GM19193 (cell line): ENCODE data around the gene PIP4K2A.

Experiments used
- POLR2A ChIP-seq: IDR thresholded peaks from 4 replicates; pipeline ENCODE4 v1.6.1; 2011; ENCODE audit not compliant: insufficient read depth, insufficient read length; ENCODE audit errors: extremely low read depth

PIP4K2A gene

DNA sequence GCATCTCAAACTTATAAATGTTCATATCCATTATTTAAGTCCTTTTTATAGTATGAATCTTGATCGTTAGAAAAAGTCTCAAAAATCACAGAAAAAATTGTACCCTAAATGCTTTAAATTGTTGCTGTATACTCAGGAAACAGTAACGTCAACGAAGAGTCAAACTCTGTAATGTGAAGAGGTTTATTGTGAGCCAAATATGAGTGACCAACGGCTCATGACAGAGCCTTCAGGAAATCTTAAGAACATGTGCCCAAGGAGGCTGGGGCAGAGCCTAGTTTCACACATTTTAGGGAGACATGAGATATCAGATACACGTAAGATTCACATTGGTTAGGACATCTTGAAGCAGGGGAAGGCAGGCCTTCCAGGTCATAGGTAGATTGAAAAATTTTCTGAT, 86.1 kb downstream of the PIP4K2A start:
- no peak for TF ChIP-seq POLR2A

DNA sequence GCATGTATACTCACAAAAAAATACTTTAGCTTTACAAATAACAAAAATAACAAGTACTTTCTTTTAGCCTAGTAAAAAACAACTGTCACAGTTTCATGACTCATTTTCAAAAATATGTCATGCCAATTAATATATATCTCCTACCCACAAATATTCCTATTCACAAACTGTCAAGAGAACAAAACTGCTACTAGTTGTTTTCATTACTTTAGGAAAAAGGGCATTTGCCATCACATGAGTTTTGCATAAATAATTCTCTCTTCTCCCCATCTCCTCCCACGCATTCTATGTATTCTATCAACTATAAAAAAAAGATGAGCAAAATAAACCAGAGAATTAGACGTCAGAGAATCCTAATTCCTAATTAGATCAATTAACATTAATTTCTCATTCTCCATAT, 87.6 kb downstream of the PIP4K2A start:
- TF ChIP-seq POLR2A, result no peak

DNA sequence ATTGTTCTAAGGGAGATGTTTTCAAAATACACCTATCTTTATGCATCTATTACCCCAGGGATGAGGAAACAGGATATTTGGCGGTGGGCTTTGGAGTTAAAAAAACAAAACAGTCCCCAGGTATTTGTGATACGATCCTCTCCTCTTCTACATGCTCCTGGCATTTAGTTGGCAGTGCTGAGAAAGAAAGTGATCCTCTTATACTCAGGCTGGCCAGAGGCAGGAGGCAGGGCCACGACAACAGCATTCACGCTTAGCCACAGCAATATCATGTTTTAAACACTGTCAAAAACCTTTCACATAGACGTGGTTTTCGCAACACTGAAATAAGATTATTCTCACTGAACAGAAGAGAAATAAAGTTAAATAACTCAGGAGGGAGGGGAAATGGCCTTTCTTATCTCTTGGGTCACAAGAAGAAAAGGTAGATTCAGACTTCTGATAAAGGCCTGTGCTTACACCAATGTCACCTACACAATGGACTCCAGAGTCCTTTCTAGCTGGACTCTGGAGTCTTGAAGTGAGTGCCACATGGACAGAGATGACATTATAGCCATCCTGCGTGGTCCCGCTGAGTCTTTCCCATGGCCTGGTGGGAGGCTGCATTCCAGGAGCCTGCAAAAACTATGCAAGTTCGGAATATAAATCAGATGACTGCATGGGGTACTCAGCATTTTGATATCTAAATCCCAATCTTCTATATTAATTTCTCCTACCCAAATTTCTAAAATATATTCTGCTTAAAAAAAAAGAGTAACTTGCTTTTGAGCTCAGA, 88.7 kb downstream of the PIP4K2A start:
- TF ChIP-seq POLR2A, result no peak

DNA sequence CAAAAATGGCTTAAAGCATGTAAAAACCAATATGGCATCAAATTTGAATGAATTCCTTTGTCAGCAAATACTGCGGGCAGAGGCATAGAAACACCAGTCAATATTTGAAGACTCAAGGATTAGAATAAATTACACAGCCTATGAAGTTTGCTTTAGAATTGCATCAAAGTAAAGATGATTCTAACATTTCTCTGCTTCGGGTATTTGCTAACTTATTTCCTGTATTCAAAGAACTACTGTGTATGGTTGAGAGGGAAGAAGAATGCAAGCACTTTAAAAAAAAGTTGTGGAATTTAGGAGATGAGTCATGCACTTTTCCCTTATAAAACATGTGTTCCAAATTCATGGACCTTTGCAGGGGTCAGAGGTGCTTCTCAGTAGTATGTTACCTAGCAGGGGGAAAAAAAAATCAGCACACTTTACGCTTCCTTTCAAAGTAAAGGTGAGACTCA, 90.1 kb downstream of the PIP4K2A start:
- TF ChIP-seq POLR2A, result no peak

DNA sequence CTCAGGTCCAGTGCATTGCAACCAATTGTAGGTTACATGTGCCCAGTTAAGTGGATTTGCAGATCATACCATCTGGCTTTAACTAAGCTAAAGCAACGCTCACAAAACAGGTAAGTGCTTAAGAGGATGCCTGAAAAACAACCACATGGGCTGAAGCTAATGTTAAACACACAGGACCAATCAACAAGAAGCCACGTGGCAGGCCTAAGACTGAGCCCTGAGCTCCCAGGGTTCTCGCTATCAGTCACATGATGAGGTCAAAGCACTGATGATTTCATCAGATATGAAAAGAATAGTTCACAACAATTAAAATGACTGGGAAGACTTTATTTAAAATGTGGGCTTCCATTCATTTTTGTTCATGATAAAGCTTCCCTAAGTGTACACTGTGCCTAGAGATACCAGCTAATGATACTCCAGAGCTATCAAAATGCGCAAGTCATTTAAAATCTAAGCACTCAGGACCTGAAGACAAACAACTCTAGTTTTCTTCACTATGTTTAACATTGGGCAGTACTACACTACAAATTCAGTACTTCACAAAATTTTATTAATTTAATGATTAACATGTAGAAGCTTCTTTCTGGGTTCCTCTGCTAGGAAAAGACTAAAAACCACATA, 90.6 kb downstream of the PIP4K2A start:
- no peak for TF ChIP-seq POLR2A

DNA sequence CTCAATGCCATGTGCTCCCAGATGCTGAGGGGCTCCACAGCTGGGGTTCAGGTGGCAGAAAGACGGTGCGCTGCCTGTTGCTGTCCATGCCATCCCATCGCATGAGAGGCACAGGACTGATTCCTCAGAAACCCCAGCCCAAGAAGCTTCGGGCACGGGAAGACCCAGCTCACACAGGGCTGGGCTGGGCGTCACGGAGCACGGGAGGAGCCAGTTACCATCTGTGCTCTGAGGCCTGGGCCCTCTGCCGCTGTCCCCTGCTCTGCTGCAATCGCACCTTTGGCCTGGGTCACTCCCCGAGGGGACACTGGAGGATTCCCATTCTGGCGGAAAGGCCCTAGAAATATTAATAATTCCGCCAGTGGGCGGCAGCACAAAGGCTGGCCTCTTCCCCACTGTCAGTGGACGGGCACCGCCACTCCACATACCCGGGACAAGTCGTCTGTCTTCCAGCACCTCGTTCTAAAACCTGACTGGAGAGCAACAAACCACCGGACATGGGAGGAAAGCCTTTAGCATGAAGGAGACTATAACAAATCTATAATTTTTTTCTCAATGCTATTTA, 92.1 kb downstream of the PIP4K2A start:
- TF ChIP-seq POLR2A, result no peak

DNA sequence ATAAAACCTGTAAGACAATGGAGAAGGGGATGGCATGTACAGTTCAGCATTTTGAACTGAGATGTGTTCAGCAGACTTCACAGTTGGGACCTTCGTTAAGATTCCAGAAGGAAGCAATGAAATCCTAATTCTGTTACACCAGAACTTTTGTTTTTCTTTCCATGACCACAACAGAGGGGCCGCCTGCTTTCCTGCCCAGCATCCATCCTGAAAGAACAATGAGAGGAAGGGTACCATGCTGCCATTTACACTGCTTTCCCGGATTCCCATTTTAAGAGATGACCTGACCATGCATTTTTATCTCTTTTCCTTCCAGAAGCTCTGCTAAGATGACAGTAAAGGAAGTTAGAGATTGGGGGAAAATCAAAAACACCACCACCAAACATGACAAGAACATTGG, 92.7 kb downstream of the PIP4K2A start:
- no peak for TF ChIP-seq POLR2A

DNA sequence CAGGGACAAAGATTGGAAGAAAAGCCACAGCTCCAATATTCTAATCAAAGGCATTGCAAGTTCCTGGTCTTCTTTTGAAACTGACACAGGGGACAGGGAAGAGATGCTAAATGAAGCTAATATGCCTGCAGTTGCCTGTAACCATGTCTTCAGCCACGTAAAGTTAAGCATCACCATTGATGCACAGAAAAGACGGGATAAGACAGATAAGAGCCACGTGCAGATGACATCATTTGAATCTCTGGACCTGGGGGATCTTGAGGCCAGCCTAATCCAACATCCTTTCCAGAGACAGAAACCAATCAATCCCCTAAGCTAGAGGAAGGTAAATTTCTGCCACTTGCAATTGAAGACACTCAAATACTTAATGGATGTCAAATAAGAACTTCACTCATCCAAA, 93.4 kb downstream of the PIP4K2A start:
- TF ChIP-seq POLR2A, result no peak

DNA sequence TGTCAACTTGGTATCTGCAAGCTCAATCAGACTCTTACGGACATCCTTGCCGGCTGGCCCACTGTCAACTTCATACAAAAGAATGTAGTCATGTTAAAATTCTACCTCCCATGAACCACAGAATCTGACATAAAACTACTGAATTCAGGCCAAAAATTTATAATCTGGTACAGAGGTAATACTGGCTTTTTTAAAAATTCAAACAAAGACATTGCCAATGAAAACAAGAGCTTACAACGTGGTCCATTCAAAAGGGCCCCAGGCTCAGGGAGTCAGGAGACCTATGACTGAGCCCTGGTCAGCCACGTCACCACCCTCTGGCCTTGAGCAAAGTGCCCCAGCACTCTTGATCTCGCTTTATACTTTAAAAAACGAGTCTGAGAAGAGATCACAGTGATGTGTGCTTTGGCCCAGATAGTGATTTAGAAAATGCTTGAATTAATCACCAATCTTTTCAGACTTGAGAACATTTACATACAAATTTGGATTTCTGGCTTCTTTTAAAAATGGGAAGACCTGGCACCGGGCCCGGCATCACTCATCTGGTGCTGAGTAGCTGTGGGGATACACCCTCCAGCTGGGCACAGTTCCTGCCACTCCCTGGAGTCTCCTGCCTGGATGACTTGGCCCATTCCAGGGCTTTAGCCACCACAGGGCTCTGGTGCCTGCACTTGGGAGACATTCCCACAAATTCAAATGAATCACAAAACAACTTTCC, 94.1 kb downstream of the PIP4K2A start:
- TF ChIP-seq POLR2A, result no peak

DNA sequence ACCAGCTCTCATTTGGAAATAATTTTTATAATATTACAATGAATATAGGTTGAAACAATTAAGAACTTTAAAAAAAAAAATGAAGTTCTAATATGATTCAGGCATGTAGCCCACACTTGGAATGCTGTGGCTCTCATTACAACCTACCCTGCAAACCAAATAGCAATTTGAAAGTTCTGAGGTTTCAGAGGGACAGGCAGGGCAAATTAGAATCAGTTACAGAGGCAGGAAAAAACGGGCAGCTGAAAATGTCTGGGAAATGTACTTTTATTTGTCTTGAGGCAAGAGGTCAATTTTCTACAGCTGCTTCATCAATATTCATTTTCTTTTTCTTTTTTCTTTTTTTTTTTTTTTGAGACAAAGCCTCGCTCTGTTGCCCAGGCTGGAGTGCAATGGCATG, 95.3 kb downstream of the PIP4K2A start:
- no peak for TF ChIP-seq POLR2A

DNA sequence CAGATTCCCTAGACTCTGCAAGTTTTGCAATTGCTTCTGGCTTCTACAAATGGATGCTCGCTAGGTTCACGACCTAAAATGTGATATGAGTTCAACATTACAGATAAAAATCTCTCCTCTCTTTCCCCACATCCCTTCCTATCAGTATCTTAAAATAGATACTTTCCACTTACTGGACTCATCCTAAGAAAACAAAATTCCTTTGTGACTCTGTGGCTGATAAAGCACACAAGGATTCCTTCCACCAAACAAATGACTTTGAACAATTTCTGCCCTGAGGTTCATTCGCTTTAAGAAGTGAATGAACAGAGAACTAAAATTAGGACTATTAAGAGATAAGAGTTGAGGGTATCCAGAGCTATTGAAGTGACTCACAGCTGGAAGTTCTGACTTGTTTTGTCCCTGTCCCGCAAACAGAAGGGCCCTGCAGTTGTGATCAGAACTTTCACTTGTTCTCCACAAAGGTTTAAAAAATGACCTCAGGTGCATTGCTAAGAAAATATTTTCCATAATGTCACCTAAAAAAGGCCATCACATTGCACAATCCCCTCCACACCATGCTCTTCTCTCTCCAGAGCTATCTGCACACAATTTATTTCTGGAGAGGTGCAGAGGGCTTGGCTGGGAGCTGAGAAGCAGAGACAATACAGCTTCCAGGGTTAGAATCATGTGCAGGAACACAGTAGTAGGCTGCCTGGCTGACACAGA, 96.1 kb downstream of the PIP4K2A start:
- no peak for TF ChIP-seq POLR2A

DNA sequence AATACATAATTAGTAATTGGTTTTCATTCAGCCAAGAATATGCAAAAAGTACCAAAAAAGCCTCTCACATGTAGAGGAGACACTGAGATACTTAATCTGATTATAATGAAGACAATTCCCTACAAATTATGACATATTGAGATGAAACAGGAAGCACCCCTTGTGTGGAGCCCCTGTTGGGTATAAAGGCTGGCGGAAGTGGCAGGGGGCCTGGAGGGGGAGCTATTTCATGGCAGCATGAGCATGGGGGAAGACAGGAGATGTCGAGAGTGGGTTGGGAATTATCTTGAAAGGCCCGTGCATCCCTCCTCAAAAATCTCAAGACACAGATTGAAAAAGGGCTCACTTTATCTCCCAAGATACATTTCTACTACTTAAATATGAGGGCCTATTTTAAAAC, 96.9 kb downstream of the PIP4K2A start:
- no peak for TF ChIP-seq POLR2A

DNA sequence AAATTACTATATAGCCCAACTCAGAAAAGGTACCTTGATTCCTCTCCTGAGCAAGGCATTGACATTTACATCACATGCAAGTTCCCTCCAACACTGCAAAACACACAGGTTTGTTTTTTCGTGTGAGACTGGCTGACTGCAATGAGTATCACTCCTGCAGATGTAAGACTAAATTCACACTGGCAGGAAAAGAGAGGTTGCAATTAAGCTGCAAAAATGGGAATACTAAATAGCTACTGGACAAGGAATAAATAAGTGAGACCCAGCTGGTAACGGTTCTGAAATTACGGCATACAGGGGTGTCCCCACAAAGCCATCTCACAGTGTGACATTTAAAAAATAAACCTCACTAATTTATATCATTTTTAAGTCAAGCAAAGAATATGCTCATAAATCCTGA, 97.3 kb downstream of the PIP4K2A start:
- TF ChIP-seq POLR2A, result no peak

DNA sequence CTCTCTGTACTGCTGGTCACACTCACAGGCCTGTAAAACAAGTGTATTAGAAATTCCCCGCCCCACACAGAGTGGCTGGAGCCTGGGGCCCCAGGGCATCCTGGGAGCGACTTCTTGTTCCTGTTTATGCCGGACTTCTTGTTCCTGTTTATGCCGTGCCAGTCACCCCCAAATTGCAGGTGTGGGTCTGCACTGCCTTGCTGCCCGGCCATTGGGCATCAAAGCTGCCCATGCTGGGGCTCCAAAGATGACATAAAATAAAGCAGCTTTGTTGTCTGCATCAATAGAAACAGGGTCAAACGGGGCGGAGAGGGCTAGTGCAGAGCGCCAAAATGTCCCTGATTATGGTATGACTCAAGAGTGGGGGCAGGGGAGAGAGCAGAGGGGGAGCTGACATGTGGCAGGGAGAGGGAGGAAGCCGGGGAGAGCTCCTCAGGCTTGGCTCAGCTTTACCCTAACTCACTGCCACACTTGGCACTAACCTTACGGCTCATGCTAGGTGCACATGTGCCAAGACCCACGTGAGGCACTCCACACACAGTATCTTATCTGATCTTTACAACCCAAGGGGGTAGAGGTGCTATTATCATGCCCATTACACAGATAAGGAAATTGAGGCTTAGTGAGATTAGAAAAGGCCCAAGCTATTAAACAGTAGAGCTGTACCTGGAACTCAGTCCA, 98.4 kb downstream of the PIP4K2A start:
- TF ChIP-seq POLR2A, result peak; percentile 54
